ENCODE results near the gene TMEM165. TPM values are rescaled to one million over a fixed set of nuclear protein-coding genes. Genes with fewer than 3 reads are reported as not detected.

Gene TMEM165
- total RNA-seq, 1 experiment from 2014 or later = 165 TPM

- H4K20me1 ChIP-seq (ENCODE audit: insufficient read depth, low read depth, low read length) = no peaks in the 10 kb centered on the region
- H3K4me1 ChIP-seq (ENCODE audit: low read length) = no peaks in the 10 kb centered on the region
- no peaks in the 10 kb centered on the region for H3K79me2 ChIP-seq (ENCODE audit: low read length)
- no peaks in the 10 kb centered on the region for H3K36me3 ChIP-seq (ENCODE audit: insufficient read depth, low read length)
- H3K4me2 ChIP-seq (ENCODE audit: low read depth, low read length, poor library complexity, severe bottlenecking) = no peak overlapping the region
- H3K9ac ChIP-seq (ENCODE audit: low read length) = no peak overlapping the region
- DNase-seq = no peak
- H3K4me3 ChIP-seq (ENCODE audit: low read length) = no peak overlapping the region
- H3K27ac ChIP-seq (ENCODE audit: low read length) = no peak overlapping the region
- H3K27me3 ChIP-seq (ENCODE audit: low read length) = no peaks in the 10 kb centered on the region
- no peak overlapping the region for H2AFZ ChIP-seq (ENCODE audit: low read length)
- H3K9me3 ChIP-seq (ENCODE audit: low read length) = no peaks in the 10 kb centered on the region
- no peaks in the 10 kb centered on the region; the same call in 1 of the 2 replicates for H3K9me2 ChIP-seq (replicated peaks; ENCODE audit: insufficient read depth, low read length)
These were observed 54.8 kb downstream of the TMEM165 start for GRCh38 chr4:55450566-55450965.

DNA sequence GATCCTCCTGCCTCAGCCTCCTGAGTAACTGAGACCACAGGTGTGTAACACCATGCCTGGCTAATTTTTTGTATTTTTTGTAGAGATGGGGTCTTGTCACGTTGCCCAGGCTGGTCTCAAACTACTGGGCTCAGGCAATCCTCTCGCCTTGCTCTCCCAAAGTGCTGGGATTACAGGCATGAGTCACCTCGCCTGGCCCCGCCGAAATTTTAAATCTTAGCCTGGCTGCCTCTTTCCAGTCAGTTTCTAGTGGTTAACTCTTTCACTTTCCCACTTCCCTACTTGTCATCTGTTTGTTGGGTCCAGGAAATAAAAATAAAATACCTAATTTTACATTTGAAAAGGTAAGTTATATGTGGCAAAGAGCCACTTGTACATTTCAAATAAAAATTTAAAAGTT, 62.4 kb downstream of the TMEM165 start:
- H4K20me1 ChIP-seq (ENCODE audit: insufficient read depth, low read depth, low read length) = no peaks in the 10 kb centered on the region
- no peak overlapping the region for H3K4me3 ChIP-seq (ENCODE audit: low read length)
- no peaks in the 10 kb centered on the region for H3K4me1 ChIP-seq (ENCODE audit: low read length)
- no peaks in the 10 kb centered on the region for H3K27me3 ChIP-seq (ENCODE audit: low read length)
- DNase-seq = no peak
- H3K27ac ChIP-seq (ENCODE audit: low read length) = no peak overlapping the region
- H3K4me2 ChIP-seq (ENCODE audit: low read depth, low read length, poor library complexity, severe bottlenecking) = no peak overlapping the region
- H3K9ac ChIP-seq (ENCODE audit: low read length) = no peak overlapping the region
- no peaks in the 10 kb centered on the region for H3K9me2 ChIP-seq (replicated peaks; ENCODE audit: insufficient read depth, low read length)
- no peaks in the 10 kb centered on the region for H3K36me3 ChIP-seq (ENCODE audit: insufficient read depth, low read length)
- no peak overlapping the region for H2AFZ ChIP-seq (ENCODE audit: low read length)
- H3K79me2 ChIP-seq (ENCODE audit: low read length) = no peaks in the 10 kb centered on the region
- H3K9me3 ChIP-seq (ENCODE audit: low read length) = no peaks in the 10 kb centered on the region

GRCh38 chr4:55458611-55459010, 62.9 kb downstream of the TMEM165 start:
- Histone ChIP-seq H3K9me3 (ENCODE audit: low read length) (no peaks in the 10 kb centered on the region), H3K9me2 (replicated peaks; ENCODE audit: insufficient read depth, low read length) (no peaks in the 10 kb centered on the region), H3K36me3 (ENCODE audit: insufficient read depth, low read length) (no peaks in the 10 kb centered on the region), H3K27ac (ENCODE audit: low read length) (no peak overlapping the region), H2AFZ (ENCODE audit: low read length) (no peak overlapping the region), H3K4me3 (ENCODE audit: low read length) (no peak overlapping the region), H3K27me3 (ENCODE audit: low read length) (no peaks in the 10 kb centered on the region), H3K9ac (ENCODE audit: low read length) (no peak overlapping the region), H3K79me2 (ENCODE audit: low read length) (no peaks in the 10 kb centered on the region), H3K4me1 (ENCODE audit: low read length) (no peaks in the 10 kb centered on the region), H4K20me1 (ENCODE audit: insufficient read depth, low read depth, low read length) (no peaks in the 10 kb centered on the region), H3K4me2 (ENCODE audit: low read depth, low read length, poor library complexity, severe bottlenecking) (no peak overlapping the region)
- no peak for DNase-seq

GRCh38 chr4:55466001-55466400, 70.2 kb downstream of the TMEM165 start:
- Histone ChIP-seq H3K9ac (ENCODE audit: low read length) (no peak overlapping the region), H3K9me2 (replicated peaks; ENCODE audit: insufficient read depth, low read length) (no peaks in the 10 kb centered on the region), H3K4me1 (ENCODE audit: low read length) (no peaks in the 10 kb centered on the region), H3K4me3 (ENCODE audit: low read length) (no peak overlapping the region), H3K27me3 (ENCODE audit: low read length) (no peaks in the 10 kb centered on the region), H2AFZ (ENCODE audit: low read length) (no peak overlapping the region), H3K9me3 (ENCODE audit: low read length) (no peaks in the 10 kb centered on the region), H3K27ac (ENCODE audit: low read length) (no peak overlapping the region), H3K4me2 (ENCODE audit: low read depth, low read length, poor library complexity, severe bottlenecking) (no peak overlapping the region), H4K20me1 (ENCODE audit: insufficient read depth, low read depth, low read length) (no peaks in the 10 kb centered on the region), H3K79me2 (ENCODE audit: low read length) (no peaks in the 10 kb centered on the region), H3K36me3 (ENCODE audit: insufficient read depth, low read length) (no peaks in the 10 kb centered on the region)
- no peak for DNase-seq

DNA sequence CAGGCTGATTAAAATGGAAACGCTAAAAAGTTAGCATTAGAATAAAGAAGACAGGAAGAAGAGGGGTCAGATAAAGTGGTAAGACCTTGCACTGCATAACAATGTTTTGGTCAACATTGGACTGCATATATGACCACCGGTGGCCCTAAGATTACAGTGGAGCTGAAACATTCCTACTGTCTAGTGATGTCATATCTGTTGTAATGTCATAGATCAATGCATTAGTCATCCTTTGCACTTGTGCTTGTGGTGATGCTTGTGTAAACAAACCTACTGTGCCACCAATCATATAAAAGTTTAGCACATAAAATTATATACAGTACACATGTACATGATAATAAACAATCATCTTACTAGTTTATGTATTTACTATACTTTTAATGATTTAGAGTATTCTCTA, 73.0 kb downstream of the TMEM165 start:
- H3K9me2 ChIP-seq (replicated peaks; ENCODE audit: insufficient read depth, low read length) = no peaks in the 10 kb centered on the region
- H3K9me3 ChIP-seq (ENCODE audit: low read length) = no peaks in the 10 kb centered on the region
- DNase-seq = no peak
- no peaks in the 10 kb centered on the region for H3K4me1 ChIP-seq (ENCODE audit: low read length)
- H3K79me2 ChIP-seq (ENCODE audit: low read length) = no peaks in the 10 kb centered on the region
- H3K36me3 ChIP-seq (ENCODE audit: insufficient read depth, low read length) = no peaks in the 10 kb centered on the region
- H3K9ac ChIP-seq (ENCODE audit: low read length) = no peak overlapping the region
- no peaks in the 10 kb centered on the region for H3K27me3 ChIP-seq (ENCODE audit: low read length)
- no peak overlapping the region for H3K4me2 ChIP-seq (ENCODE audit: low read depth, low read length, poor library complexity, severe bottlenecking)
- H2AFZ ChIP-seq (ENCODE audit: low read length) = no peak overlapping the region
- no peak overlapping the region for H3K4me3 ChIP-seq (ENCODE audit: low read length)
- no peaks in the 10 kb centered on the region for H4K20me1 ChIP-seq (ENCODE audit: insufficient read depth, low read depth, low read length)
- H3K27ac ChIP-seq (ENCODE audit: low read length) = no peak overlapping the region

DNA sequence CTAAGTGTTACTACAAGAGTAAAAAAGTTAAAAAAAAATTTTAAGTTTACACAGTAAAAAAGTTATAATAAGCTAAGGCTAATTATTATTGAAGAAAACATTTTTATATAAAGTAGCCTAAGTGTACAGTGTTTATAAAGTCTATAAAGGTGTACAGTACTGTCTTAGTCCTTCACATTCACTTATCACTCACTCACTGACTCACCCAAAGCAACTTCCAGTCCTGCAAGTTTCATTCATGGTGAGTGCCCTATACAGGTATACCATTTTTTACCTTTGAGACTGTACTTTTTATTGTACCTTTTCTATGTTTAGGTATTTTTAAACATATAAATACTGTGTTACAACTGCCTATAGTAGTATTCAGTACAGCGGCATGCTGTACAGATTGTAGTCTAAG, 74.2 kb downstream of the TMEM165 start:
- Histone ChIP-seq H3K9me3 (ENCODE audit: low read length) (no peaks in the 10 kb centered on the region), H3K27me3 (ENCODE audit: low read length) (no peaks in the 10 kb centered on the region), H4K20me1 (ENCODE audit: insufficient read depth, low read depth, low read length) (no peaks in the 10 kb centered on the region), H3K36me3 (ENCODE audit: insufficient read depth, low read length) (0 out of 2 replicates have a peak, but pooled peaks cover 7% of the 10 kb centered on the region), H3K4me2 (ENCODE audit: low read depth, low read length, poor library complexity, severe bottlenecking) (no peak overlapping the region), H3K4me3 (ENCODE audit: low read length) (no peak overlapping the region), H3K4me1 (ENCODE audit: low read length) (no peaks in the 10 kb centered on the region), H2AFZ (ENCODE audit: low read length) (no peak overlapping the region), H3K9me2 (replicated peaks; ENCODE audit: insufficient read depth, low read length) (no peaks in the 10 kb centered on the region), H3K9ac (ENCODE audit: low read length) (no peak overlapping the region), H3K79me2 (ENCODE audit: low read length) (no peaks in the 10 kb centered on the region), H3K27ac (ENCODE audit: low read length) (no peak overlapping the region)
- no peak for DNase-seq

Small RNA genes within 50 kb of the gene (small RNA-seq; reads per million reads assigned to genes)
- gene RF00019 = not detected

Other genes starting within 250 kb of the TMEM165 start
- gene SRD5A3, start 49.7 kb upstream of the TMEM165 start, total RNA-seq (2014; rRNA removed; shearing (Covaris generic); ENCODE audit: low replicate concordance) = 15.6 and 25.7 TPM in 2 replicates
- 1.4 and 2.3 TPM in 2 replicates for gene CLOCK, start 151.0 kb downstream of the TMEM165 start, total RNA-seq (2014; rRNA removed; shearing (Covaris generic); ENCODE audit: low replicate concordance)
- gene PDCL2, start 196.3 kb downstream of the TMEM165 start, total RNA-seq (2014; rRNA removed; shearing (Covaris generic); ENCODE audit: low replicate concordance) = not detected in 2 replicates
- not detected in 2 replicates for gene NMU, start 240.3 kb downstream of the TMEM165 start, total RNA-seq (2014; rRNA removed; shearing (Covaris generic); ENCODE audit: low replicate concordance)